Limb (tissue), 2 donors: ENCODE results near the gene CYTH4.
"Not testable (repeated sequence)": the region's sequence is repeated elsewhere in the genome, so short reads cannot be mapped to it uniquely, and the experiment has no call there.

Experiments
- DNase-seq, 2 donors: peaks; one replicate each; pipeline ENCODE4 v3.0.0-alpha.2; 2016; ENCODE audit errors: extremely low spot score in 2 of 2

Gene CYTH4

DNA sequence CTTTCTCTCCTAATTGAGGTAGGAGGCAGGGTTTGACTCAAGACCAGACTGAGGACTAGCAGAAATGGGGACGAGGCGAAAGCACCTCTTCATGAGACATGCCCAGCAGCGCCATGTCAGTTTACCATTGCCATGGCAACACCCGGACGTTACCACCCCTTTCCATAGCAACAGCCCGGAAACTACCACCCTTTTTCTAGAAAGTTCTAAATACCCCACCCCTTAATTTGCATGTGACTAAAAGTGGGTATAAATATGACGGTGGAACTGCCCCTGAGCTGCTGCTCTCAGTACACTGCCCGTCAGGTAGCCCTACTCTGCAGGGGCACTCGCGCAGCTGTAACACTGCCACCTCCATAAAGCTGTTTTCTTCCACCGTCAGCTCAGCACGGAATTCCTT, 32.3 kb upstream of the CYTH4 start:
- no peak for DNase-seq

DNA sequence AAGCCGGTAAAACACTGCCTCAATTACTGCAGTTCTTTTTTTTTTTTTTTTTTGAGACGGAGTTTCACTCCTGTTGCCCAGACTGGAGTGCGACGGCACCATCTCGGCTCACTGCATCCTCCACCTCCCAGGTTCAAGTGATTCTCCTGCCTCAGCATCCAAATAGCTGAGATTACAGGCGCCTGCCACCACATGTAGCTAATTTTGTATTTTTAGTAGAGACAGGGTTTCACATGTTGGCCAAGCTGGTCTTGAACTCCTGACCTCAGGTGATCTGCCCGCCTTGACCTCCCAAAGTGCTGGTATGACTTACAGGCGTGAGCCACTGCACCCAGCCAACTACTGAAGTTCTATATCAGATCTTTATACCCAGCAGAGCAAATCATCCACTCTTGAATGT, 30.5 kb upstream of the CYTH4 start:
- DNase-seq, result not testable (repeated sequence)

DNA sequence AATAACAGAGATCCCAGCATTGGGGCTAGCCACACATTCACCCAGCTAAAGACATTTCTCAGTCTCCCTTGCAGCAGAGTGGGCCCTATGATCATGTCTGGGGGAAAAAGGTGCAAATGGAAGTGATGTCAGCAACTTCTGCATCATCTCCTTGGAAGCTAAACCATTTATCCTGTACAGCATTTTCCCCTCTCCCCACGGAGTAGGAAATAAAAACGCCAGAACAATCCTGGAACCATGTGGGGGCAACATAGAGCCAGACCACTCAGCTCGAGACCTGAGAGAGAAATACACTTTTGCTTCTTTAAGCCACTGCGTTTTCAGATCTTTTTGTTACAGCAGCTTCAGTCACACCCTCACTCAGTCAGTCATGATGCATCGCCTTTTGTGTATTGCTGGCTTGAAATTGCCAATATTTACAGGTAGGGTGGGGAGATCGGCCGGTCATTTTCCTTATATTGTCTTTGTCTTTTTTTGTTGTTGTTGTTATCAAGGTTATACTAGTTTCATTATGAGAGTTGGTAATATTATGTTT, 29.1 kb upstream of the CYTH4 start:
- no peak for DNase-seq

DNA sequence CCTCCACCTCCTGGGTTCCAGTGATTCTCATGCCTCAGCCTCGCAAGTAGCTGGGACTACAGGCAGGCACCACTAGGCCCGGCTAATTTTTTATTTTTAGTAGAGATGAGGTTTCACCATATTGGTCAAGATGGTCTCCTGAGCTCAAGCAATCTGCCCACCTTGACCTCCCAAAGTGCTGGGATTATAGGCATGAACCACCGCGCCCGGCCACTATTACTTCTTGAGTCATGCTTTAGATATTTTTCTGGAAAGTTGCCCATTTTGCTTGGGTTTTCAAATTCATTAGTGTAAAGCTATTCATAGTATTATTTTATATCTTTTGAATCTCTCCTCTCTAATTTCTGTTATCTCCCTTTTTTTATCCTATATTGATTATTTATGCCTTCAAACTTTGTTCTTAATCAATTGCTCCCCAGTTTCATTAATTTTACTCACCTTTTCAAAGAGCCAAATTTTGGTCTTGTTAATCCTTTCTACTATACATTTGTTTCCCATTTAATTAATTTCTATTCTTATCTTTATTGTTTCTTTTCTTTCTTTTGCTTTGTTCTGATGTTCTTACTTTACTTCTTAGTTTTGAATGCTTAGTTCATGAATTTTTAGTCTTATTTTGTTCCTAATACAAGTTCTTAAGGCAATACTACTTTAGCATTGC, 28.0 kb upstream of the CYTH4 start:
- DNase-seq, result no peak

DNA sequence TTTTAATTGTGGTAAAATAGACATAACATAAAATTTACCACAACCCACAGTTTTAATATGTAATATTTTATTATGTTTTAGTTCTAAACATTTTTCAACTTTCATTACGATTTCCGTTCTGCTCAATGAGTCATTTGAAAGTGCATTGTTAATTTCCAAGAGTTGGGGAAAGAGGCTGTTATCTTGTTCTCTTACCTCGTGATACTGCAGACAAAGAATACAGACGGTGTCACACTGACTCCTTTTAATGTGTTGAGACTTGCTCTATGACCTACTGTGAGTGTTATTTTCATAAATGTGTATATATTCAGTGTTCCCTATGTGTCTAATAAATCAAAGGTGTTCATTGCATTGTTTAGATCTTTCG, 27.5 kb upstream of the CYTH4 start:
- DNase-seq, result no peak

DNA sequence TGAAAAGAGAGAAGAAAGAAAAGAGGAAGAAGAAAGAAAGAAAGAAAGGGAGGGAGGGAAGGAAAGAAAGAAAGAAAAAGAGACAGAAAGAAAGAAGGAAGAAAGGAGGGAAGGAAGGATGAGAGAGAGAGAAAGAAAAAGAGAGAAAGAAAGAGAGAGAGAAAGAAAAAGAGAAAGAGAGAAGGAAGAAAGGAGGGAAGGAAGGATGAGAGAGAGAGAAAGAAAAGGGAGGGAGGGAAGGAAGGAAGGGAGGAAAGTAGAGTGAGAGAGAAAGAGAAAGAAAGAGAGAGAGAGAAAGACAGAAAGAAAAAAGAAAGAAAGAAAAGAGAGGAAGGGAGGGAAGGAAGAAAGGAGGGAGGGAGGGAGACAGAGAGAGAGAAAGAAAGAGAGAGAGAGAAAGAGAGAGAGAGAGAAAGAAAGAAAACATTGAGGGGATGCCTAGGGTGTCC, 26.7 kb upstream of the CYTH4 start:
- no peak for DNase-seq

DNA sequence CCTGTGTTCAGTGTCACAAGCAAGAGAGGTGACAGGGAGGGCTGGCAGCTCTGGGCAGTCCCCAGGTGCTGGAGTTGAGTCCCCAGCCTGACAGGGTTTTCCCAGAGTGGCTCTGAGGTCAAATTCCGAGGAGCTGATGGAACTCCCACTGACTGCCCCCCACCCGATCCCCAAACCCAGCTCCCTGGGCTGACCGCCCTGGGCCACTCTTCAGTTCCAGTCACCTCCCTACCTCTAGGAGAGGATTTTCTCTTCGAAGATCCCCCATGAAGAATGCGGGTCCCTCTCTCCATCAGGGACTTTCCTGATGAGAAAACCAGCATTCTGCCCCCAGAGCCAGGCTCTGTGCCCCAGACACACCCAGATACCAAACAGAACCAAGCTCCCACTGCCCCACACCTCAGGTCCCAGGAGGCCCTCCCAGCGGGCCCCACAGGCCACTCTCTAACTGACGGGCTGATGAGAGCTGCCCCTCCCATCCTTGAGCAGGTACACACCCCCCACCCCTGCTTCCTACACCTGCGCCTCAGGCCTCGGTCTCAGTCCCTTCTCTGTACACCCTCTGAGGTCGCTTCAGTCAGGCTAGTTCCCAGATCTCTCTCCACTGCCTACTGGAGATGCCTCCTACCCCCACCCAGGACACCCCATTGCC, 26.1 kb upstream of the CYTH4 start:
- no peak for DNase-seq

DNA sequence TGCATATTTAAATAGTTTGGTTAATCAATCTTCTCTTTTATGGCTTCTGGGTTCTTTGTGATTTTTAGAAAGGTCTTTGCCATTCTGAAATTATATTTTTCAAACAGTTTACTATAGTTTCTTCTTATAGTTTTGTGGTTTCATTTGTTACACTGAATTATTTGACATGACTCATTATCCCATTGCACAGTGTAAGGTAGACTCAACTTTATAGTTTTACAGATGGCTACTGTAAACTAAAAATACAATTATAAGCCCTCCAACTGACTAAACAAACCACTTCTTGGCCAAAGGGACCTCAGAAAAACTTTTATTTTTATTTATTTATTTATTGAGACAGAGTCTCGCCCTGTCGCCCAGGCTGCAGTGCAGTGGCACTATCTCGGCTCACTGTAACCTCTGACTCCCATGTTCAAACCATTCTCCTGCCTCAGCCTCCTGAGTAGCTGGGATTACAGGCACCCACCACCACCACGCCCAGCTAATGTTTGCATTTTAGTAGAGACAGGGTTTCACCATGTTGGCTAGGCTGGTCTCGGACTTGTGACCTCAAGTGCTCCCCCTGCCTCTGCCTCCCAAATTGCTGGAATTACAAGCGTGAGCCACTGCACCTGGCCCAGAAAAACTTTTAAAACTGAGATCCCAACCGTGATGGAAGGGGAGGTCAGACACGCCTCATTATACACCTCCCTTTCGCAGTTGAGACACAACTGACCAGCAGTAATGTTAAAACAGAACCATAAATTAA, 24.1 kb upstream of the CYTH4 start:
- no peak for DNase-seq

DNA sequence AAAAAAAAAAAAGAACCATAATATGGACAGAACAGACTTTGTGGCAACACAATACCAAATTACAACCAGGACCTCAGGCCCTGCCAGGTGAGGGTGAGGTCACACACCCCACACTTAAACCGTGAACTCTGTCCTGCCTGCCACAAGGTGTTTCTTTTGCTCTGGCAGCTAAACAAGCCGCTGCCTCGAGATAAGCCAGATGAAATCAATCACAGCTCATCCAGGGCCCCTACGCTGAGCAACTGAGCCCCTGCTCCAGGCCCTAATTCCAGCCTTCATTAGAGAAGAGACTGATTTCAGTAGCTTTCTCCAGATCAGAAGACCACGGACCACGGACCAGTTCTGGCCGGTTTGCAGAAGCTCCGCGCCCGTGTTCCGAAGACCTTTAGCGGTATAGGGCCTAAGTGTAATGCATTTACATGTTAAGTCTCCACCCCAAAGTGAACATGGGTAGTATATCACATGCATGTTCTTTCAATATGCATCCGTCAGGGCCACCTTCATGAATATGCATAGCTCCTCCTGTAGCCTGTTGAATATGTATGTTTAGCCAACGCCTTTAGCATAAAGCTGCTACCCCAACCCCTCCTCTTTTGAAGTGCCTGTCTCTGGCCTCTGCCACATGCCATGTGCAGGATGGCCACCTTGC, 23.4 kb upstream of the CYTH4 start:
- no peak for DNase-seq

DNA sequence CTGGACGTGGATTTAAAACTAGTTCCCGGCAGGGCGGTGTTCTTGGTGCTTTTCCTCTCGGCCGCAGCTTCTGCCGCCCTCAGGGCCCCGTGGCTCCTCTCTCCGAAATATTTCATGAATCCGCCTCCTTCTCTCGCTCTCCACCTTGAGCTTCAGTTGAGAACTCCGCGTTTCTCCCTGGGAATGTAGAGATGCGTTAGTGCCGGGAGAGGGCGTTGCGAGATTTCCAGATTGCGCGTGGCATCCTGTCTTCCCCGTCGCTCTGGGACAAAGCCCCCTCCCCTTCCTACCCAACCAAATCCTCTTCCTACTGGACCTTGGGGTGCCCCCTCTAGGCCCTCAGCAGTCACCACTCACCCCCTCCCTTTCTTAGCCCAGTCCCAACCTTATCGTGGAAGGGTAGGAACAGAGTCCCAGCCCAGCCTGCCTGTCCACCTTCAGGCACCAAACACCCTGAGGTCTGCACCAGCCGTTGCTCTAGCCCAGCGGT, 22.7 kb upstream of the CYTH4 start:
- DNase-seq, result peak; percentile 47 to 56

DNA sequence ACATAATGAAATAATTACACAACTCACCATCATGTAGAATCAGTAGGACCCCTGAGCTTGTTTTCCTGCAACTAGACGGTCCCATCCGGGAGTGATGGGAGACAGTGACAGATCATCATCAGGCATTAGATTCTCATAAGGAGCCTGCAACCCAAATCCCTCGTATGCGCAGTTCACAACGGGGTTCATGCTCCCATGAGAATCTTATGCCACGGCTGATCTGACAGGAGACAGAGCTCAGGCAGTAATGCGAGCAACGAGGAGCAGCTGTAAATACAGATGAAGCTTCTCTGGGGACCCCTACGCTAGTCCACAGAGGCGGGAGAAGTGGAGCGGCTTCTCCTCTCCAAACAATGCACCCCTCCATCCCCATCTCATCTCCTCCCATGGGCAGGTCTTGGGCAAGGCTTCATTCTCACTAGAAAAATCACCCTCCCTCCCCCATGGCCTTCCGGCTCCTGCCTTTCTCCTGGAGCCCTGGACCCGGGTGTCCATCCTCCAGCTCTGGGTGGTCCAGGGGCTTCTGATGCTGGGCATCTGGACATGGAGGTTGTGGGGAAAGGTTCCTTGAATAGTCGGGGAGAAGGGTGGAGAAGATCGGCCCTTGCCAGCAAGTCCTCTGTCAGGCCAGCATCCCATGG, 22.0 kb upstream of the CYTH4 start:
- DNase-seq, result no peak

DNA sequence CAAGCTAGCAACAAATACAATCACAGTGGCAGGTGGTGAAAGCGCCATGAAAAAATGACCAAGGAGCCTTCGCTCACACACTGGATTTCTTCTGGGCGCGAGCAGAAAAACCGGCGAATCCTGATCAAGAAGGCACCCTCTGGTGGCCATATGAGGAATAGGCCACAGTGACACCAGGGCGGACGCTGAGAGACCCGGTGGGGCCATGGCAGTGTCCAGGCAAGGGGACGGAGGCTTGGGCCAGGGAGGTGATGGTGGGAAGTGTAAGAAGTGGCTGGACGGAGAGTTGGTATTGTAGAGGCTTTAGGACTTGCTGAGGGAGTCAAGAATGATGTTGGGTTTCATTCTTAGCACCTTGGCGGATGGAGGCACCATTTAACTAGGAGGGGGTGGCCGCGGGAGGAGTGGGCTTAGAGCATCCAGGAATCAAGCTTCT, 21.4 kb upstream of the CYTH4 start:
- peak in 1 of 2 donors; percentile 37 for DNase-seq

DNA sequence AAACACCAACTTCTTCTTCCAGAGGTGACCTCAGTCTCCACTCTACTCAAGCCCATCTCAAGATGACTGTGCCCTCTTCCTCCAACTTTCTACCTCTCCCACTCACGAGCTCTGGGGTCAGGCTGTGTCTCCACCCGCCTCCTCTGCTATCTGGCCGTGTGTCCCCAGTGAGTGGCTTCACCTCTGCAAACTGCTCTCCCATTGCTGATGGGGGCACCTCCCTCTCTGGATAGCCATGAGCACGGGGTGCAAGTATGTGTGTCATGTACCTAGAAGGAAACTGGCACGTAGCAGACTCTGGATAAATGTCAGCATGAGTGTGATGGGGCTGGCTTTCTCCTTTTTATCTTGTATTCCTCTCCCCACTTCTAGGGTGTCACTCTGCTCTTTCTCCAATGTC, 20.0 kb upstream of the CYTH4 start:
- no peak for DNase-seq

DNA sequence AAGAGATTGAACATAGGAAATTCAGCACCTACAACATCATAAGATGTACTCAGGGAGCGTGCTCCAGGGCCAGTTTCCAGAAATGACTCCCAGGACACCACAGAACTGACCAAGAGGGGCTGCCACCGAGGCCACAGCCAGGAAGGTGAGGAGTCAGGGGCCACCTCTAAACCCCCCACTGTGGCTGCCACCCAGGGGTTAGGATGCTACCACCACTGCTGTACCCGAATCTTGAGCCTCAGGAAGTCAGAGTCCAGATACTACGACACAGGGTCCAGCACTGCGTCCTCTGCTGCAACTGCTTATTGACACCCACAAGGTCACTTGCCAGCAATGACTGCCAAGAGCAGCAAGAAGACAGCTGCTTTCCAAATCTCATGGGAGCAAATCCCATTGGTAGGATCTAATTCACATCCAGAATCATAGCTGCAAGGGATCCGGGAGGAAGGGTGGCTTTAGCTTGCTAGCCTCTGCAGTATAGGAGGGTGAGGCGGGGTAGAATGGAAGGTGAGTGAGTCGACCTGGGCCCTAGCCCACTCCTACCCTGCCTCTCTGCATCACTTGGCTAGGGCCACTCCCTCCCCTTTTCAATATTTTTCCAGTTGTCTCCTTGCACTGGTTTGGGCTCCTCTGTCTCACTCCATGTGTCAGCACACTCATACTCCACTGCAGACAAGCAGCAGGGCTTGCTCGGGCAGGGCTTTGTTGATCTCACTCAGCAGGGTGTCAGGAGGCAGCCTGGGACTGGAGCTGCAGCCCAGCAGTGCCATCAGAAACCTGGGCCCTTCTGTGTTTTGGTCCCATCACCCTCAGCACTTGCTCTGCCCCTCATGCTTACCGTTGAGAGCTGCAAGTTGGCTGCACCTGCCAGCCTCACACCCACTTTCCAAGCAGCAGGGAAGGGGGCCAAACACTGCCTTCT, 18.1 kb upstream of the CYTH4 start:
- DNase-seq, result no peak

DNA sequence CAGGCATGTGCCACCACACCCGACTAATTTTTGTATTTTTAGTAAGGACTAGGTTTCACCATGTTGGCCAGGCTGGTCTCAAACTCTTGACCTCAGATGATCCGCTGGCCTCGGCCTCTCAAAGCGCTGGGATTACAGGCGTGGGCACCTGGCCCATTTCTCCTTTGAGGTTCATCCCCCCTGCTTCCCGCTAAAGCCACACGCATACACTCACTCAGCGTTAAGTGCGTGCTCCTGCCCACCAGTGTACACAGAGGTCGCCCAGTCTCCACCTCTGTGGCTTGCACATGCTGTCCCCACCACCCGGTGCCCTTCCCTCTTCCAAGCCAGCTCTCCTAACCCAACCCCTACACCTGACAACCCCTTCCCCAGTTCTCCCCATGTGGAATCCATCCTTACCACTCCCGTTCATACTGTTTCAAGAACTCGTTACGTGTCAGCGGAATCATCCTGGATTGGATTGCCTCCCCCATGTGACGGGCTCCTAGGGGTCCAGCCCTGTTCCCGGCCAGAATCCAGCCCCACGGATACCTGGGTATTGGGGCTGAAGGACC, 15.7 kb upstream of the CYTH4 start:
- no peak for DNase-seq

DNA sequence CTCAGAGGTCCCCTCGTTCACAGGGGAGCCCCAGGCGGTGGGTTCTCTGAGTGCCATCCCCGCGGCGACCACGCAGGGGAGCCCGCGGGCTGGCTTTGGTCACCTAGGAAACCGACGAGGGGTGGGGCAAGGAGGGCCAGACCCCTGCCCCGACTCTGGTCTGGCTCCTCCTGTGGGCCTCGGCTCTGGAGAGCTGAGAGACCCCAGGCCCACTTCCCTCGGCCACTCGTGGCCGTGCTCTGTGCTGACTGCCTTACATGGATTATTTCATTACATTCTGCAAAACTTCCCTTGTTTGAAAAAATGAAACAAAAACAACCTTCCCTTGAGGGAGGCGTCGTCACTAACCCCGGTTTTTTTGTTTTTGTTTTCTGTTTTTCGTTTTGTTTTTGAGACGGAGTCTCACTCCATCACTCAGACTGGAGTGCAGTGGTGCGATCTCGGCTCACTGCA, 15.1 kb upstream of the CYTH4 start:
- DNase-seq, result peak; percentile 47 to 83

DNA sequence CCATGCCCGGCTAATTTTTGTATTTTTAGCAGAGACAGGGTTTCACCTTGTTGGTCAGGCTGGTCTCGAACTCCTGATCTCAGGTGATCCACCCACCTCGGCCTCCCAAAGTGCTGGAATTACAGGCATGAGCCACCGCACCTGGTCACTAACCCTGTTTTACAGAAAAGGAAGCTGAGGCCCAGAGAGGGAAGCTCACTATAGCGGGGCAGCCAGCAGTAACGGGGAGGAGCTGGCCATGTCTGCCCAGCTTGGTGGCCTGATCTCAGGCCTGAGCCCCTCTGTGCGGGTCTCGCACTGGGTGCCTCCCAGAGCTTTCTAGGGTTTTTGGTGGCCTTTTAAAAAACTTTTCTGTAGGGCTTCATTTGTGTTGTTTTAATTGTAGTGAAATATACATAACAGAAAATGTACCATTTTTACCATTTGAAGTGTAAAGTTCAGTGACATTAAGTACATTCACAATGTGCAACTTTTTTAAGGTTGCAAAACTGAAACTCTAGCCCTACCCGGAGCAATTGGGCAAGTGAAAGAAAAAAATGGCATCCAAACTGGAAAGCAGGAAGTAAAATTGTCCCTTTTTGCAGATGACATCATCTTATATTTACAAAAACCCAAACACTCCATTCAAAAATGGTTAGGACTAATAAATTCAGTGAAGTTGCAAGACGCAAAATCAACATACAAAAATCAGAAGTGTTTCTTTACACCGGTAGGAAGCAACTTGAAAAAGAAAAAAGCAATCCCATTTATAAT, 14.5 kb upstream of the CYTH4 start:
- no peak for DNase-seq

DNA sequence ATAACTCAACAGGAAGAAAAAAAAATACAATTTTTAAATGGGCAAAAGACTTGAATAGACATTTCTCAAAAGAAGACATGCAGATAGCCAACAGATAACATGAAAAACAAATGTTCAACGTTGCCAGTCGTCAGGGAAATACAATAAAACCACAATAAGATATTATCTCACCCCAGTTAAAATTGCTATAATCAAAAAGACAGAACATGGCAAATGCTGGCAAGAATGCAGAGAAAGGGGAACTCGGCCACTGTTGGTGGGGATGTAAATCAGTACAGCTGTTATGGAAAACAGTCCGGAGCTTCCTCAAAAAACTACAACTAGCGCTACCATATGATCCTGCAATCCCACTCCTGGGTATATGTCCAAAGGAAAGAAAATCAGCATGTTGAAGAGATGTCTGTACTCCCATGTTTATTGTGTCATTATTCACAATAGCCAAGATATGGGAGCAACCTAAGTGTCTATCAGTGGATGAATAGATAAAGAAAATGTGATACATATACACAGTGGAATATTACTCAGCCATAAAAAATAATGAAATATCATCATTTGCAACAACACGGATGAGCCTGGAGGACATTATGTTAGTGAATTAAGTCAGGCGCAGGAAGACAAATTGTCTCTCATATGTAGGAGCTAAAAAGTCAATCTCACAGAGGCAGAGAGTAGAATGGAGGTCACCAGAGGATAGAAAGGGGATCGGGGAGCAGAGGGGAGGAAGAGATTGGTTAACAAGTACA, 12.2 kb upstream of the CYTH4 start:
- DNase-seq, result no peak
